Measurements from ENCODE around the gene CDS2.

Gene CDS2

GRCh38 chr20:5212907-5213487 is 86.2 kb downstream of the CDS2 start:
- no peak overlapping the region for H3K27ac ChIP-seq
- no peak for TF ChIP-seq CTCF (conservative IDR thresholded peaks at IDR 0.05)

- TF ChIP-seq CTCF (conservative IDR thresholded peaks at IDR 0.05): no peak
- no peak overlapping the region for H3K27ac ChIP-seq
These were observed 88.0 kb downstream of the CDS2 start for GRCh38 chr20:5214826-5215225.

- TF ChIP-seq CTCF (conservative IDR thresholded peaks at IDR 0.05): no peak
- no peak overlapping the region for H3K27ac ChIP-seq
These were observed 89.0 kb downstream of the CDS2 start for GRCh38 chr20:5215672-5216304.

- no peak for TF ChIP-seq CTCF (conservative IDR thresholded peaks at IDR 0.05)
- H3K27ac ChIP-seq: no peak overlapping the region
These were observed 89.9 kb downstream of the CDS2 start for GRCh38 chr20:5216663-5217062.

- H3K27ac ChIP-seq: no peak overlapping the region
- no peak for TF ChIP-seq CTCF (conservative IDR thresholded peaks at IDR 0.05)
These were observed 90.8 kb downstream of the CDS2 start for GRCh38 chr20:5217616-5218015.

GRCh38 chr20:5220321-5221060 is 93.7 kb downstream of the CDS2 start:
- TF ChIP-seq CTCF (conservative IDR thresholded peaks at IDR 0.05): no peak
- no peak overlapping the region for H3K27ac ChIP-seq

- no peak for TF ChIP-seq CTCF (conservative IDR thresholded peaks at IDR 0.05)
- H3K27ac ChIP-seq: no peak overlapping the region
These were observed 94.2 kb downstream of the CDS2 start for GRCh38 chr20:5221061-5221430.

Measured in VCaP (cell line).